Neural cell (in vitro differentiated cells): ENCODE data around the gene RNF144A.

ENCODE experiments used
- CTCF ChIP-seq: fragments of 450-650 bp; IDR thresholded peaks from 2 replicates; pipeline ENCODE4 v1.5.1; 2014; ENCODE audit warnings: antibody characterized with exemption, mild to moderate bottlenecking, moderate library complexity; ENCODE audit not compliant: poor library complexity, severe bottlenecking
- EZH2 ChIP-seq: fragments of 200-600, 300-800 bp; shearing (Covaris generic), sonication (generic); IDR thresholded peaks from 2 replicates; pipeline ENCODE4 v1.6.1; 2014; ENCODE audit warnings: antibody characterized with exemption, low read length, borderline replicate concordance, mild to moderate bottlenecking; ENCODE audit not compliant: insufficient read depth, poor library complexity, severe bottlenecking
- REST ChIP-seq: IDR thresholded peaks from 2 replicates; pipeline ENCODE4 v1.6.1; 2012; ENCODE audit warnings: borderline replicate concordance
- SMC3 ChIP-seq: fragments of 450-650 bp; conservative IDR thresholded peaks from 2 replicates; pipeline ENCODE4 v1.6.1; 2014; ENCODE audit warnings: antibody characterized with exemption, mild to moderate bottlenecking, moderate library complexity; ENCODE audit not compliant: poor library complexity

GRCh38 chr2:6943971-6944370 lies 26.8 kb downstream of the RNF144A start:
- no peak for TF ChIP-seq CTCF
- no peak for TF ChIP-seq EZH2
- no peak for TF ChIP-seq SMC3
- TF ChIP-seq REST: no peak
